ENCODE data around the gene SELENOO. TPM values are rescaled to one million over a fixed set of nuclear protein-coding genes. Genes with fewer than 3 reads are reported as not detected.

The SELENOO gene
- total and polyA plus RNA-seq, 2 of the 13 experiments (the other 11 are each of a cell fraction or from before 2014, with no cell fraction given), result 14.4 to 19.0 TPM

DNA sequence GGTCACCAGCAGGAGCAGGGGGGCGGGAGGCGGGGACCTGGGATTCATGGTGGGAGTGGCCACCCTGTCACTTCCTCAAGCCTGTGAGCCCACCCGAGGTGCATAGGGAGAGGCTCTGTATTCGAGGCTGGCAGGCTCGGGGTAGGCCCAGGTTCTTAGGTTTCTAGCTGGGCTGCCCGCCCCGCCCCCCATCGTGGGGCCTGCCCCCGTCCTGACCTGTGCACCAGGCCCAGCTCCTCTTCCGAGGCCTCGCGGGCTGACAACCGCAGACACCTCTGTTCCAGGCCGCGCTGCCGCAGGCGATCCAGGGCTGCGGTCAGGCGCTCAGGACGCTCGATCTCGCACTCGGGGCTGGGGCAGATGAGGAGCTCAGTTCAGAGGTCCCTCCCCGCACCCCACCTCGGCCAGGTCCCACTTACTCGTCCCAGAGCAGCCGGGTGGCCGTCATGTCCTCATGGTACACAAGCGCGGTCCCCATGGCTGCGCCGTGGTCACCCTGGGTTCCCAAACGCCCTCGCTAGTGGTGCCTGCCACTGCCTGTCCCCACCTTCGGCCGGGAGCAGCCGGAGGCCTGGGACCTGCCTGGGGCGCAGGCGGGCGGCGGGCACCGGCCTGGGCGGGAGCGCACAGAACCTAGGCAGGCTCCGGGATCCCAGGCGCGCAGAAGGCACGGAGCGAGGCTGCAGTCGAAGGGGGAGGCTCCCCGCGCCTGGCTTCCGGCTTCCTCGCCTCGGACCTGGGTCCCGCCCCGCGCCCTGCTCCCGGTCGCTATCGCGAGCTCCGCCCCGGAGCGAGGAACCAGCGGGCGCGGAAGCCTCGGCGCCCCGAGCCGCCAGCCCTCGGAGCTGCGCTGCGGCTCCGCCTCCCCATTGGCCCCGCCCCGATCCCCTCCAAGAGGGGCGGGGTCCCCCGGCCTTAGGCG, 50.0 kb downstream of the SELENOO start, which contains the start of gene HDAC10 (continued):
- no peak for TF ChIP-seq REL (CRISPR knock-in tag; conservative IDR thresholded peaks at IDR 0.05)
- peak; percentile 66; the same call in 1 of the 2 replicates for TF ChIP-seq ZFP91 (CRISPR knock-in tag; IDR thresholded peaks at IDR 0.05; ENCODE audit: borderline replicate concordance)
- no peak for TF ChIP-seq RFXANK (CRISPR knock-in tag; IDR thresholded peaks at IDR 0.05)
- TF ChIP-seq ZNF816 (CRISPR knock-in tag; IDR thresholded peaks at IDR 0.05; ENCODE audit: borderline replicate concordance), result no peak
- peak; percentile 53 for TF ChIP-seq IKZF4 (CRISPR knock-in tag; IDR thresholded peaks at IDR 0.05; ENCODE audit: borderline replicate concordance, low read depth, not compliant biosample characterization)
- peak; percentile 88 for TF ChIP-seq GABPB1 (CRISPR knock-in tag; IDR thresholded peaks at IDR 0.05)
- TF ChIP-seq, protein P1, sequence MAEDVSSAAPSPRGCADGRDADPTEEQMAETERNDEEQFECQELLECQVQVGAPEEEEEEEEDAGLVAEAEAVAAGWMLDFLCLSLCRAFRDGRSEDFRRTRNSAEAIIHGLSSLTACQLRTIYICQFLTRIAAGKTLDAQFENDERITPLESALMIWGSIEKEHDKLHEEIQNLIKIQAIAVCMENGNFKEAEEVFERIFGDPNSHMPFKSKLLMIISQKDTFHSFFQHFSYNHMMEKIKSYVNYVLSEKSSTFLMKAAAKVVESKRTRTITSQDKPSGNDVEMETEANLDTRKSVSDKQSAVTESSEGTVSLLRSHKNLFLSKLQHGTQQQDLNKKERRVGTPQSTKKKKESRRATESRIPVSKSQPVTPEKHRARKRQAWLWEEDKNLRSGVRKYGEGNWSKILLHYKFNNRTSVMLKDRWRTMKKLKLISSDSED (CRISPR knock-in tag; IDR thresholded peaks at IDR 0.05), result peak; percentile 31; the same call in 1 of the 2 replicates
- TF ChIP-seq, protein P2, sequence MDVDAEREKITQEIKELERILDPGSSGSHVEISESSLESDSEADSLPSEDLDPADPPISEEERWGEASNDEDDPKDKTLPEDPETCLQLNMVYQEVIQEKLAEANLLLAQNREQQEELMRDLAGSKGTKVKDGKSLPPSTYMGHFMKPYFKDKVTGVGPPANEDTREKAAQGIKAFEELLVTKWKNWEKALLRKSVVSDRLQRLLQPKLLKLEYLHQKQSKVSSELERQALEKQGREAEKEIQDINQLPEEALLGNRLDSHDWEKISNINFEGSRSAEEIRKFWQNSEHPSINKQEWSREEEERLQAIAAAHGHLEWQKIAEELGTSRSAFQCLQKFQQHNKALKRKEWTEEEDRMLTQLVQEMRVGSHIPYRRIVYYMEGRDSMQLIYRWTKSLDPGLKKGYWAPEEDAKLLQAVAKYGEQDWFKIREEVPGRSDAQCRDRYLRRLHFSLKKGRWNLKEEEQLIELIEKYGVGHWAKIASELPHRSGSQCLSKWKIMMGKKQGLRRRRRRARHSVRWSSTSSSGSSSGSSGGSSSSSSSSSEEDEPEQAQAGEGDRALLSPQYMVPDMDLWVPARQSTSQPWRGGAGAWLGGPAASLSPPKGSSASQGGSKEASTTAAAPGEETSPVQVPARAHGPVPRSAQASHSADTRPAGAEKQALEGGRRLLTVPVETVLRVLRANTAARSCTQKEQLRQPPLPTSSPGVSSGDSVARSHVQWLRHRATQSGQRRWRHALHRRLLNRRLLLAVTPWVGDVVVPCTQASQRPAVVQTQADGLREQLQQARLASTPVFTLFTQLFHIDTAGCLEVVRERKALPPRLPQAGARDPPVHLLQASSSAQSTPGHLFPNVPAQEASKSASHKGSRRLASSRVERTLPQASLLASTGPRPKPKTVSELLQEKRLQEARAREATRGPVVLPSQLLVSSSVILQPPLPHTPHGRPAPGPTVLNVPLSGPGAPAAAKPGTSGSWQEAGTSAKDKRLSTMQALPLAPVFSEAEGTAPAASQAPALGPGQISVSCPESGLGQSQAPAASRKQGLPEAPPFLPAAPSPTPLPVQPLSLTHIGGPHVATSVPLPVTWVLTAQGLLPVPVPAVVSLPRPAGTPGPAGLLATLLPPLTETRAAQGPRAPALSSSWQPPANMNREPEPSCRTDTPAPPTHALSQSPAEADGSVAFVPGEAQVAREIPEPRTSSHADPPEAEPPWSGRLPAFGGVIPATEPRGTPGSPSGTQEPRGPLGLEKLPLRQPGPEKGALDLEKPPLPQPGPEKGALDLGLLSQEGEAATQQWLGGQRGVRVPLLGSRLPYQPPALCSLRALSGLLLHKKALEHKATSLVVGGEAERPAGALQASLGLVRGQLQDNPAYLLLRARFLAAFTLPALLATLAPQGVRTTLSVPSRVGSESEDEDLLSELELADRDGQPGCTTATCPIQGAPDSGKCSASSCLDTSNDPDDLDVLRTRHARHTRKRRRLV (CRISPR knock-in tag; IDR thresholded peaks at IDR 0.05), result no peak
- TF ChIP-seq ZBTB43 (CRISPR knock-in tag; conservative IDR thresholded peaks at IDR 0.05), result 0 out of 2 replicates have a peak, but pooled peaks have one; percentile 45
- peak; percentile 52 for TF ChIP-seq SP2 (CRISPR knock-in tag; IDR thresholded peaks at IDR 0.05)
- TF ChIP-seq, protein P3, sequence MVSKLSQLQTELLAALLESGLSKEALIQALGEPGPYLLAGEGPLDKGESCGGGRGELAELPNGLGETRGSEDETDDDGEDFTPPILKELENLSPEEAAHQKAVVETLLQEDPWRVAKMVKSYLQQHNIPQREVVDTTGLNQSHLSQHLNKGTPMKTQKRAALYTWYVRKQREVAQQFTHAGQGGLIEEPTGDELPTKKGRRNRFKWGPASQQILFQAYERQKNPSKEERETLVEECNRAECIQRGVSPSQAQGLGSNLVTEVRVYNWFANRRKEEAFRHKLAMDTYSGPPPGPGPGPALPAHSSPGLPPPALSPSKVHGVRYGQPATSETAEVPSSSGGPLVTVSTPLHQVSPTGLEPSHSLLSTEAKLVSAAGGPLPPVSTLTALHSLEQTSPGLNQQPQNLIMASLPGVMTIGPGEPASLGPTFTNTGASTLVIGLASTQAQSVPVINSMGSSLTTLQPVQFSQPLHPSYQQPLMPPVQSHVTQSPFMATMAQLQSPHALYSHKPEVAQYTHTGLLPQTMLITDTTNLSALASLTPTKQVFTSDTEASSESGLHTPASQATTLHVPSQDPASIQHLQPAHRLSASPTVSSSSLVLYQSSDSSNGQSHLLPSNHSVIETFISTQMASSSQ (IDR thresholded peaks at IDR 0.05; ENCODE audit: low read depth), result no peak
- TF ChIP-seq, protein P3 (CRISPR knock-in tag; IDR thresholded peaks at IDR 0.05; ENCODE audit: borderline replicate concordance), result 0 out of 2 replicates have a peak, but pooled peaks have one; percentile 37

All from HepG2 (cell line).